Coronary artery (tissue), 2 donors: Measurements from ENCODE around the gene RBM23.

Experiments
- DNase-seq: peaks from one replicate; pipeline ENCODE4 v3.0.0-alpha.2; 2017; ENCODE audit warnings: low spot score
- H3K27ac ChIP-seq, 2 donors: fragments of 200-600 bp; sonication (generic); one replicate each; pipeline ENCODE4 v1.5.1; 2016 to 2019
- H3K4me3 ChIP-seq: fragments of 200-600 bp; sonication (generic); 2 replicates; pipeline ENCODE4 v1.5.1; 2016; ENCODE audit warnings: mild to moderate bottlenecking, moderate library complexity
- TF ChIP-seq, protein P1 (sequence below): fragments of 200-600 bp; sonication (generic); IDR thresholded peaks from one replicate; pipeline ENCODE4 v1.5.1; 2019; ENCODE audit warnings: antibody characterized with exemption

The RBM23 gene

DNA sequence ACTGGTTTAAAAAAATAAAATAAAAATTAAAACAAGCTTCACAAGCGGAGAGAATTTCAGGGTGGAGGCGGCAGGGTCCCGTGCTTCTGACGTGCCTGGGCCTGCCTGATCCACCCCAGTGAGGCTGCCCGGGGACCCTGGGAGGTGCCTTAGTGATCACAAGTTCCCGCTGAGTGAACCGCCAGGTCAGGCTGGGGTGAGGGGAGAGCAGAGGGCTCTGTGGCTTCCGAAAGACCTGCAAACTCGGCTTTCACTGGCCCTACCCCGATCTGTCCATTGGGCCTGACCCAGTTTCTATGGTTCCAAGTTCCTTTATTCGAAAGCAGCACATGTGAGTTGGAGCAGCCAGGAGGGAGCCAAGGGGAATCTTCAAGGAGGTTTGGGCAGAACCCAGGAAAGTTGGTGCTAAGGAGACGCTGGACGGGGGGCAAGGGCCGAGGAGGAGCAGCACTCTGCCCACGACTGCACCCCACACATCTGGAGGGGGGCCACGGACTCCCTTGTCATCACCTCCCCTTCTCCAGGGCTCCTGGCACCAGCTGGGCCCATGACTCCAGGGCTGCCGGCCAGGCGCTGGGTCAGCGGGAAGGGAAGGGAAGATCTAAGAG lies 69.6 kb downstream of the RBM23 start:
- TF ChIP-seq, protein P1, sequence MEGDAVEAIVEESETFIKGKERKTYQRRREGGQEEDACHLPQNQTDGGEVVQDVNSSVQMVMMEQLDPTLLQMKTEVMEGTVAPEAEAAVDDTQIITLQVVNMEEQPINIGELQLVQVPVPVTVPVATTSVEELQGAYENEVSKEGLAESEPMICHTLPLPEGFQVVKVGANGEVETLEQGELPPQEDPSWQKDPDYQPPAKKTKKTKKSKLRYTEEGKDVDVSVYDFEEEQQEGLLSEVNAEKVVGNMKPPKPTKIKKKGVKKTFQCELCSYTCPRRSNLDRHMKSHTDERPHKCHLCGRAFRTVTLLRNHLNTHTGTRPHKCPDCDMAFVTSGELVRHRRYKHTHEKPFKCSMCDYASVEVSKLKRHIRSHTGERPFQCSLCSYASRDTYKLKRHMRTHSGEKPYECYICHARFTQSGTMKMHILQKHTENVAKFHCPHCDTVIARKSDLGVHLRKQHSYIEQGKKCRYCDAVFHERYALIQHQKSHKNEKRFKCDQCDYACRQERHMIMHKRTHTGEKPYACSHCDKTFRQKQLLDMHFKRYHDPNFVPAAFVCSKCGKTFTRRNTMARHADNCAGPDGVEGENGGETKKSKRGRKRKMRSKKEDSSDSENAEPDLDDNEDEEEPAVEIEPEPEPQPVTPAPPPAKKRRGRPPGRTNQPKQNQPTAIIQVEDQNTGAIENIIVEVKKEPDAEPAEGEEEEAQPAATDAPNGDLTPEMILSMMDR: no peak
- Histone ChIP-seq H3K27ac (peak overlapping the region; percentile 90 to 94), H3K4me3 (peak overlapping the region; percentile 49)
- DNase-seq: peak; percentile 89

DNA sequence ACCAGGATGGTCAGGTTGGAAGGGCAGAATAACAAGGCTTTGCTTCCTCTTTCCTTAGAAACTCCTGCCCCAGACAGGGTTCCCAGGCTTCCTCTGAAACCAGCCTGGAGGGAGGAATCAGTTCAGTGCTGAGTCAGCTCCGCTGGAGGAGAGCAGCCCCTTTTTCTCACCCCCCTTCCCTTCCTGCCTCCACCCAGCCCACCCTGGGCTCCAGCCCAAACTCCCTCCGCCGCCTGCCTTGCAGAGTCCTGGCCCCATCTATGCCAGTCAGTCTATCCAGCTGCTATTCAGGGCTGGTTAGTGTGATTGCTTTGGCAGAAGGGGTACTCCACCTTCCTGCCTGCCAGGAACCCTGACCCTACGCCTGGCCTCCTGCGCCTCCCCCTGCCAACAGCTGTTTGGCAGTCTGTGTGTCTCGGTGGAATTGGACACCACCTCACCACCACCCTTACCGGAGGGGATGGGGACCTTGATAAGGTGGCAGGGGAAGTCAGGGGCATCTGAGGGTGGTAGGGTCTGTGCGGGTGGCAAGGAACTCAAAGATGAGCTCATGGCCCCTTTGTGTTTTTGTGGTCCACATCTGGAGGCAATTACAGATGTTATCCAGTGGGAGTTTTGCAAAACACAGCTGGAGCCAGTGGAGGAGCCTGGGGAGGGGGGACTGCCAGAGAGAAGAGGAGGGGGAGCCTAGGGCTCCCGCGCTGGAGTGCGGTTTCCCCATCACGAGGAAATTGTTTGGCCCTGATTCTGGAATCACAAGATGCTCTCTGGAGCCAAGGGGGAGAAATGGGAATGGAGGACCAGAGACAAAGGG lies 70.4 kb downstream of the RBM23 start:
- Histone ChIP-seq H3K27ac (peak overlapping the region; percentile 90 to 94), H3K4me3 (peak overlapping the region; percentile 49)
- peak; percentile 92 for DNase-seq
- TF ChIP-seq, protein P1: no peak

DNA sequence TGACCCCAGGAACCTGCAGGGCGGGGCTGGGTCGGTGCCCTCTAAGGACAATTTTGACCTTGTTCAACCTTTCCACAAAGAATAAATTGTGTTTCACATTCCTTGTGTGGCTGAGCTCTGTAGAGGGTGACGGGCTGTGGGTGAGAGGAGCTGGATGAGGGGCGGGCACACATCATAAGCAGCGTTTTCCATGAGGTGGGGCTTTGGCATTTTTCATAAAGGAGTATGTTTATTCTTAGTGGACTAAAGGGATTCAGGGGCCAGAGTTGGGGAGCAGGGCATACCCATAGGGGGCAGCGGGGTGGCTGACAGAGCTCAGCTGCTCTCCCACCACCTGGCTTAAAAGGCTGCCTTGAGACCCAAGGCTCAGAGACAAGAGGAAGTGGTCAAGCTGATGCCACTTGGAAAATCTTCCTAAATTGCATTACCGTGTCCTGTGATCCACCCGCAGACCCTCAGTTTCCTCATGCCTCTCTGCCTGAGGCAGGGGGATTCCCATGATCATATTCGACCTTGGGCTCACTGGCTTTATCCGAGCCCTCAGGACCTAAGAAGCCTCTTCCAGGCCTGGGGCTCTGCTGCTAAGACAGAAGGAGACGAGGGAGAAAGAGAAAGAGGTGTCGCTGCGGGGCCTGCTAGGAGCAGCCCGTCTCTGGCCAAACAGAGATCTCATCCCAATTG lies 71.1 kb downstream of the RBM23 start:
- peak overlapping the region; percentile 90 to 94 for H3K27ac ChIP-seq
- no peak for DNase-seq
- H3K4me3 ChIP-seq: peak overlapping the region; percentile 49
- TF ChIP-seq, protein P1: no peak

DNA sequence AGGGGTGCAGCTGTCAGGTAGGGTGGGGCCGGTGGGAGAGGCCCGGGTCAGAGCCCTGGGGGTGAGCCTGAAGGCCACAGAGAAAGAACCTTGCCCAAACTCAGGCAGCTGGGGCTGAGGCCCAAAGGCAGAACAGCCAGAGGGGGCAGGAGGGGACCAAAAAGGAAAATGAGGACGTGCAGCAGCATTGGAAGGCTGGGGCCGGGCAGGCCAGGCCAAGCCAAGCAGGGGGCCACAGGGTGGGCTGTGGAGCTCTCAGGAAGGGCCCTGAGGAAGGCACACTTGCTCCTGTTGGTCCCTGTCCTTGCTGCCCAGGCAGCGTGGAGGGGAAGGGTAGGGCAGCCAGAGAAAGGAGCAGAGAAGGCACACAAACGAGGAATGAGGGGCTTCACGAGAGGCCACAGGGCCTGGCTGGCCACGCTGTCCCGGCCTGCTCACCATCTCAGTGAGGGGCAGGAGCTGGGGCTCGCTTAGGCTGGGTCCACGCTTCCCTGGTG lies 72.1 kb downstream of the RBM23 start:
- DNase-seq: no peak
- TF ChIP-seq, protein P1: no peak
- Histone ChIP-seq H3K4me3 (no peak overlapping the region), H3K27ac (peak overlapping the region; percentile 90 to 94)

DNA sequence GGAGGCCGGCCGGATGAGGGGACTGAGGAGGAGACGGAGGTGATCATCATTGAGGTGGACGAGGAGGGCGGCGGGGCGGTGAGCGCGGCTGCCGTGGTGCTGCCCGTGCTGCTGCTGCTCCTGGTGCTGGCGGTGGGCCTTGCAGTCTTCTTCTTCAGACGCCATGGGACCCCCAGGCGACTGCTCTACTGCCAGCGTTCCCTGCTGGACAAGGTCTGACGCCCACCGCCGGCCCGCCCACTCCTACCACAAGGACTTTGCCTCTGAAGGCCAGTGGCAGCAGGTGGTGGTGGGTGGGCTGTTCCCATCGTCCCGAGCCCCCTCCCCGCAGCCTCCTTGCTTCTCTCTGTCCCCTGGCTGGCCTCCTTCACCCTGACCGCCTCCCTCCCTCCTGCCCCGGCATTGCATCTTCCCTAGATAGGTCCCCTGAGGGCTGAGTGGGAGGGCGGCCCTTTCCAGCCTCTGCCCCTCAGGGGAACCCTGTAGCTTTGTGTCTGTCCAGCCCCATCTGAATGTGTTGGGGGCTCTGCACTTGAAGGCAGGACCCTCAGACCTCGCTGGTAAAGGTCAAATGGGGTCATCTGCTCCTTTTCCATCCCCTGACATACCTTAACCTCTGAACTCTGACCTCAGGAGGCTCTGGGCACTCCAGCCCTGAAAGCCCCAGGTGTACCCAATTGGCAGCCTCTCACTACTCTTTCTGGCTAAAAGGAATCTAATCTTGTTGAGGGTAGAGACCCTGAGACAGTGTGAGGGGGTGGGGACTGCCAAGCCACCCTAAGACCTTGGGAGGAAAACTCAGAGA lies 72.9 kb downstream of the RBM23 start:
- TF ChIP-seq, protein P1: no peak
- Histone ChIP-seq H3K27ac (peak overlapping the region; percentile 90 to 94), H3K4me3 (no peak overlapping the region)
- no peak for DNase-seq

DNA sequence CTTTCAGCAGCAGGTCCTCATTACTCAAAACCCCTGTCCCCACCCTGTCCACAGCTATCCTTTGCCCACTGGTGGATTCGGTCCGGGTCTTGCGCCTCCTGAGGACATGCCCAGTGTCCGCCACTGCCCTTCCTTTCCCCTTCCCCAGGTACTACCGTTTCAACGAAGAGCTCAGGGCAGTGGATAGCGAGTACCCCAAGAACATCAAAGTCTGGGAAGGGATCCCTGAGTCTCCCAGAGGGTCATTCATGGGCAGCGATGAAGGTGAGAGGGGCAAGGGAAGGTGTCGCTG lies 73.9 kb downstream of the RBM23 start:
- no peak for DNase-seq
- Histone ChIP-seq H3K27ac (peak overlapping the region in 1 of 2 donors; percentile 90), H3K4me3 (no peak overlapping the region)
- TF ChIP-seq, protein P1: no peak
